A549 treated with Hydrocortisone at 1 μM for 4 hours (cell line): ENCODE results near the gene UBL7. TPM values are rescaled to one million over a fixed set of nuclear protein-coding genes. Genes with fewer than 3 reads are reported as not detected.

Source experiments
- total RNA-seq: library from RNA; stranded (reverse); fragments of 200-300 nt; extraction: Qiagen RNA extraction; gene quantifications from 5 replicates; pipeline ENCODE4 v1.2.3, GENCODE V29; 2022

Gene UBL7, protein sequence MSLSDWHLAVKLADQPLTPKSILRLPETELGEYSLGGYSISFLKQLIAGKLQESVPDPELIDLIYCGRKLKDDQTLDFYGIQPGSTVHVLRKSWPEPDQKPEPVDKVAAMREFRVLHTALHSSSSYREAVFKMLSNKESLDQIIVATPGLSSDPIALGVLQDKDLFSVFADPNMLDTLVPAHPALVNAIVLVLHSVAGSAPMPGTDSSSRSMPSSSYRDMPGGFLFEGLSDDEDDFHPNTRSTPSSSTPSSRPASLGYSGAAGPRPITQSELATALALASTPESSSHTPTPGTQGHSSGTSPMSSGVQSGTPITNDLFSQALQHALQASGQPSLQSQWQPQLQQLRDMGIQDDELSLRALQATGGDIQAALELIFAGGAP
- total RNA-seq: 39.9 to 42.7 TPM (median 41.8 TPM) in 5 replicates

GRCh38 chr15:74460871-74461846 is at the start of gene UBL7:
UBL7 (minus strand) TSS chr15:74461160; CDS start chr15:74458867, 2,293 bp downstream.

GRCh38 chr15:74433592-74434262 is 27.2 kb downstream of the UBL7 start, which contains the start of gene SEMA7A:
SEMA7A (minus strand) TSS chr15:74433958; CDS start chr15:74433918, 40 bp downstream.

Other genes starting within 250 kb of the UBL7 start
- 6.6 to 8.1 TPM (median 7.3 TPM) in 5 replicates for gene CCDC33, start 224.8 kb downstream of the UBL7 start, total RNA-seq
- 0.08 to 0.16 TPM in 2 of 5 replicates, not detected in the others for gene CYP11A1, start 93.5 kb downstream of the UBL7 start, total RNA-seq
- 1.3 to 1.7 TPM (median 1.5 TPM) in 5 replicates for gene SEMA7A, start 27.2 kb downstream of the UBL7 start, total RNA-seq
- gene ARID3B, start 80.1 kb upstream of the UBL7 start, total RNA-seq: 2.8 to 4.1 TPM (median 3.3 TPM) in 5 replicates
- gene CLK3, start 154.7 kb upstream of the UBL7 start, total RNA-seq: 32.0 to 46.3 TPM (median 32.8 TPM) in 5 replicates
- gene EDC3, start 234.9 kb upstream of the UBL7 start, total RNA-seq: 18.7 to 26.6 TPM (median 20.9 TPM) in 5 replicates